ENCODE results near the gene COL6A1. TPM values are rescaled to one million over a fixed set of nuclear protein-coding genes. Genes with fewer than 3 reads are reported as not detected.

COL6A1 gene
- total RNA-seq, 1 experiment from 2014 or later: 193 TPM

DNA sequence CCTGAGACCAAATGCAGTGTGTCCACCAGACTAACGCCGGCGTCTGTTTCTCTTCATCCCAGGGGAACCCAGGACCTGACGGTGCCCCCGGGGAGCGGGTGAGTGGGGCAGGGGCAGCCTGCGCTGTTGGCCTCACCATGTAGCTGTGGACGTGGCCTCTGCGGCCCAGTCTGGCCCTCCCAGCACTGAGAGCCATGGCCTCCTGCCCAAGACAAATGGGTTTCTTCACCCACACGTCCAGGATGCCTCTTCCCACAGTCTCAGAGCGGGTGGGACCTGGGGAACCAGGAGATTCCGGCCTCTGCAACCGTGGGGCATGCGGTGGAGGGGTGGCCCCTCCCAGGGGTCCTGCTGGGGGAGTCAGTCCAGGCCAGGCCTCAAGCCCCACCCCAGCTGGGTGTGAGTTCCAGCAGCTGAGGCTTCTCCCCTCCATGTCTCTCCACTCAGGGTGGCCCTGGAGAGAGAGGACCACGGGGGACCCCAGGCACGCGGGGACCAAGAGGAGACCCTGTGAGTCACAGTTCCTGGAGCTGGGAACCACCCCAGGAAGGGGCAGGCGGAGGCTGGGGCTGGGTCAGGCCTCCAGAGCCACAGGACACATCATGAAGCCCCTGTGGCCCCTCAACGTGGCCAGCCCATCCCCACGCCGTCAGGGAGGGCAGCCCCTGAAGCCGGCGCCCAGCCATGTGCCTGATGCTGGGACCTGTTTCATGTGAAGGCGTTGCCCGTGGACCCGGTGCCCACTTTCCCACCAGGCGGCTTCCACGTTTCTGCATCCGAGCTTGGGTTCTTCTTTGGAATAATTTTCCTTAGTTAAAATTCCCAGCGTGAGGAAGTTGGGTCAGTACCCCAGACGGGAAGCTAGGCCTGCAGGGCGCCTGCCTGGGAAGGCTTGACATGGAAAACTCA, 11.0 kb downstream of the COL6A1 start:
- H4K5ac ChIP-seq (ENCODE audit: insufficient read length, low read depth, low read length): no peak overlapping the region
- Mint-ChIP-seq H3K27ac (no peak overlapping the region), H3K27me3 (ENCODE audit: low read depth) (no peaks in the 10 kb centered on the region), H3K36me3 (ENCODE audit: insufficient read depth in 1 of 3, low read depth in 3 of 3) (peaks cover 4 to 23% (median 11%) of the 10 kb centered on the region in 3 experiments; a peak in 6 of 7 replicates), H3K4me3 (no peak overlapping the region), H3K9me3 (no peaks in the 10 kb centered on the region), H3K4me1 (no peaks in the 10 kb centered on the region)
- no peak overlapping the region for H4K91ac ChIP-seq (ENCODE audit: insufficient read length, low read depth, low read length)
- no peak overlapping the region for H2BK12ac ChIP-seq (ENCODE audit: insufficient read length, low read depth, low read length)
- no peaks in the 10 kb centered on the region for H3K79me1 ChIP-seq (ENCODE audit: insufficient read depth, low read depth, low read length, poor library complexity, severe bottlenecking)
- no peak overlapping the region for H4K8ac ChIP-seq (replicated peaks; ENCODE audit: insufficient read length, low read depth, low read length)
- no peak overlapping the region for H3K18ac ChIP-seq (ENCODE audit: insufficient read length, low read depth, low read length)
- no peak overlapping the region for H3T11ph ChIP-seq (ENCODE audit: low read length)
- H2BK15ac ChIP-seq (ENCODE audit: low read depth, low read length): no peak overlapping the region
- no peak overlapping the region for H3K9ac ChIP-seq (ENCODE audit: extremely low read depth, insufficient read length, low read length)
- H4K20me1 ChIP-seq (ENCODE audit: control insufficient read depth, insufficient read depth, insufficient read length): peaks cover 2% of the 10 kb centered on the region
- no peak overlapping the region for H2BK20ac ChIP-seq (ENCODE audit: low read depth, low read length, poor library complexity, severe bottlenecking)
- H2AK5ac ChIP-seq (ENCODE audit: insufficient read length, low read length): no peak overlapping the region
- H3K4me2 ChIP-seq (ENCODE audit: insufficient read depth, insufficient read length, low read length): no peak overlapping the region
- no peaks in the 10 kb centered on the region for H3K79me2 ChIP-seq (ENCODE audit: insufficient read depth, low read length)
- H3K27me3 ChIP-seq (ENCODE audit: insufficient read depth, low read length): no peaks in the 10 kb centered on the region
- no peak overlapping the region for H3K4ac ChIP-seq (ENCODE audit: low read depth, low read length)
- no peak overlapping the region for H3K23ac ChIP-seq (ENCODE audit: insufficient read length, low read depth, low read length)
- H3K56ac ChIP-seq (ENCODE audit: insufficient read length, low read depth, low read length): no peak overlapping the region
- no peak overlapping the region for H2AFZ ChIP-seq (ENCODE audit: low read length)
- no peaks in the 10 kb centered on the region for H3K9me3 ChIP-seq (ENCODE audit: control insufficient read depth, low read depth, low read length)
- WGBS (ENCODE audit: extremely low coverage, insufficient read length, low lambda C conversion rate): no CpG with 5 or more reads among the region's 32 CpGs
- no peaks in the 10 kb centered on the region for H3K4me1 ChIP-seq (ENCODE audit: insufficient read depth, low read length)
- DNase-seq: no peak
- H3K23me2 ChIP-seq (ENCODE audit: insufficient read length, low read depth, low read length, poor library complexity, severe bottlenecking): no peaks in the 10 kb centered on the region
- H2BK120ac ChIP-seq (ENCODE audit: low read depth, low read length, poor library complexity, severe bottlenecking): no peak overlapping the region
- no peak overlapping the region for H3K27ac ChIP-seq (ENCODE audit: insufficient read length, low read depth, low read length)
- TF ChIP-seq, protein P1, sequence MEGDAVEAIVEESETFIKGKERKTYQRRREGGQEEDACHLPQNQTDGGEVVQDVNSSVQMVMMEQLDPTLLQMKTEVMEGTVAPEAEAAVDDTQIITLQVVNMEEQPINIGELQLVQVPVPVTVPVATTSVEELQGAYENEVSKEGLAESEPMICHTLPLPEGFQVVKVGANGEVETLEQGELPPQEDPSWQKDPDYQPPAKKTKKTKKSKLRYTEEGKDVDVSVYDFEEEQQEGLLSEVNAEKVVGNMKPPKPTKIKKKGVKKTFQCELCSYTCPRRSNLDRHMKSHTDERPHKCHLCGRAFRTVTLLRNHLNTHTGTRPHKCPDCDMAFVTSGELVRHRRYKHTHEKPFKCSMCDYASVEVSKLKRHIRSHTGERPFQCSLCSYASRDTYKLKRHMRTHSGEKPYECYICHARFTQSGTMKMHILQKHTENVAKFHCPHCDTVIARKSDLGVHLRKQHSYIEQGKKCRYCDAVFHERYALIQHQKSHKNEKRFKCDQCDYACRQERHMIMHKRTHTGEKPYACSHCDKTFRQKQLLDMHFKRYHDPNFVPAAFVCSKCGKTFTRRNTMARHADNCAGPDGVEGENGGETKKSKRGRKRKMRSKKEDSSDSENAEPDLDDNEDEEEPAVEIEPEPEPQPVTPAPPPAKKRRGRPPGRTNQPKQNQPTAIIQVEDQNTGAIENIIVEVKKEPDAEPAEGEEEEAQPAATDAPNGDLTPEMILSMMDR (conservative IDR thresholded peaks at IDR 0.05): no peak
- no peak overlapping the region for H3K14ac ChIP-seq (ENCODE audit: insufficient read depth, low read length)
- H2BK5ac ChIP-seq (ENCODE audit: insufficient read length, low read length): no peak overlapping the region
